ENCODE results near the gene POLRMT.

DNA sequence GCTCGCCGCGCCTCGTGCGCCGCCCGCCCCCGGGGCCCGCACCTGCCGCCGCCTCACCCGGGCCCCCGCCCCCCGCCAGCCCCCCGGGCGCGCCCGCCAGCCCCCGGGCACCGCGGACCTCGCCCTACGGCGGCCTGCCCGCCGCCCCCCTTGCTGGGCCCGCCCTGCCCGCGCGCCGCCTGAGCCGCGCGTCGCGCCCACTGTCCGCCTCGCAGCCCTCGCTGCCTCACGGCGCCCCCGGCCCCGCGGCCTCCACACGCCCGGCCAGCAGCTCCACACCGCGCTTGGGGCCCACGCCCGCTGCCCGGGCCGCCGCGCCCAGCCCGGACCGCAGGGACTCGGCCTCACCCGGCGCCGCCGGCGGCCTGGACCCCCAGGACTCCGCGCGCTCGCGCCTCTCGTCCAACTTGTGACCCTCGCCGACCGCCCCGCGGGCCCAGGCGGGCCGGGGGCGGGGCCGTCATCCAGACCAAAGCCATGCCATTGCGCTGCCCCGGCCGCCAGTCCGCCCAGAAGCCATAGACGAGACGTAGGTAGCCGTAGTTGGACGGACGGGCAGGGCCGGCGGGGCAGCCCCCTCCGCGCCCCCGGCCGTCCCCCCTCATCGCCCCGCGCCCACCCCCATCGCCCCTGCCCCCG is 17.2 kb downstream of the POLRMT start:
- TF ChIP-seq, protein P1, sequence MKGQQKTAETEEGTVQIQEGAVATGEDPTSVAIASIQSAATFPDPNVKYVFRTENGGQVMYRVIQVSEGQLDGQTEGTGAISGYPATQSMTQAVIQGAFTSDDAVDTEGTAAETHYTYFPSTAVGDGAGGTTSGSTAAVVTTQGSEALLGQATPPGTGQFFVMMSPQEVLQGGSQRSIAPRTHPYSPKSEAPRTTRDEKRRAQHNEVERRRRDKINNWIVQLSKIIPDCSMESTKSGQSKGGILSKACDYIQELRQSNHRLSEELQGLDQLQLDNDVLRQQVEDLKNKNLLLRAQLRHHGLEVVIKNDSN (IDR thresholded peaks at IDR 0.05): no peak
- no peak for TF ChIP-seq FOXM1 (IDR thresholded peaks at IDR 0.05; ENCODE audit: borderline replicate concordance, low read depth)
- TF ChIP-seq EGR1 (IDR thresholded peaks at IDR 0.05): no peak
- TF ChIP-seq YY1 (IDR thresholded peaks at IDR 0.05; ENCODE audit: low read depth): no peak
- no peak for TF ChIP-seq CEBPB (IDR thresholded peaks at IDR 0.05)
- TF ChIP-seq RAD21 (IDR thresholded peaks at IDR 0.05; ENCODE audit: low read depth): no peak
- no peak for TF ChIP-seq ZBTB7A (IDR thresholded peaks at IDR 0.05; ENCODE audit: low read depth)
- no peak for TF ChIP-seq MAX (IDR thresholded peaks at IDR 0.05)
- no peak for TF ChIP-seq REST (IDR thresholded peaks at IDR 0.05; ENCODE audit: low read depth)

All from Ishikawa (cell line).